IMR-90 (cell line): Measurements from ENCODE around the gene GCDH. TPM values are rescaled to one million over a fixed set of nuclear protein-coding genes. Genes with fewer than 3 reads are reported as not detected.

Experiments
- ATAC-seq: fragments of 200-7000 bp; cut with Tn5 transposase; 2 replicates; pipeline ENCODE4 v1.9.1; 2020; ENCODE audit warnings: low read depth, mild to moderate bottlenecking, moderate library complexity
- BruUV-seq: library from RNA; stranded (reverse); fragments of 400-500 nt; replicated peaks from 2 replicates; lab custom pipeline; 2021; lab: Mats Ljungman, UMichigan
- CTCF ChIA-PET: fragments of 300-600 bp; formaldehyde crosslinking; extraction: SDS; loops from one replicate; lab custom pipeline; 2021; ENCODE audit warnings: antibody characterized with exemption; lab: Yijun Ruan, JAX
- POLR2A ChIA-PET: fragments of 300-600 bp; sonication (Branson Sonifier 250); formaldehyde crosslinking; loops from one replicate; lab custom pipeline; 2022; ENCODE audit warnings: antibody characterized with exemption; ENCODE audit not compliant: unreplicated experiment; lab: Charles Lee
- DNase-seq: peaks from one replicate; pipeline ENCODE4 v3.0.0; 2013
- H2AFZ ChIP-seq: replicated peaks from 2 replicates; pipeline ENCODE3; 2013; ENCODE audit warnings: low read length, mild to moderate bottlenecking; ENCODE audit not compliant: poor library complexity
- H2AK5ac ChIP-seq: 2 replicates; pipeline ENCODE4 v1.6.1; 2013; ENCODE audit warnings: low read depth, low read length, inconsistent platforms
- H2AK9ac ChIP-seq: replicated peaks from 2 replicates; pipeline ENCODE3; 2013; ENCODE audit warnings: mild to moderate bottlenecking, low read depth, low read length, moderate library complexity; ENCODE audit not compliant: poor library complexity
- H2BK120ac ChIP-seq: 2 replicates; pipeline ENCODE4 v1.6.1; 2013; ENCODE audit warnings: low read depth, low read length, inconsistent platforms
- H2BK15ac ChIP-seq: 3 replicates; pipeline ENCODE4 v1.6.1; 2013; ENCODE audit warnings: low read depth, low read length, inconsistent platforms
- H2BK20ac ChIP-seq: 2 replicates; pipeline ENCODE4 v1.6.1; 2013; ENCODE audit warnings: low read depth, mild to moderate bottlenecking, inconsistent platforms, low read length, moderate library complexity
- H2BK5ac ChIP-seq: 2 replicates; pipeline ENCODE4 v1.6.1; 2013; ENCODE audit warnings: mild to moderate bottlenecking, low read depth, low read length, inconsistent platforms; ENCODE audit not compliant: poor library complexity, severe bottlenecking
- H3K14ac ChIP-seq: replicated peaks from 2 replicates; pipeline ENCODE4 v1.6.1; 2013; ENCODE audit warnings: low read depth, low read length, inconsistent platforms
- H3K18ac ChIP-seq: 2 replicates; pipeline ENCODE4 v1.6.1; 2013; ENCODE audit warnings: low read depth, low read length, control low read depth
- H3K23ac ChIP-seq: 2 replicates; pipeline ENCODE4 v1.6.1; 2013; ENCODE audit warnings: low read depth, low read length, inconsistent platforms
- H3K27ac ChIP-seq: 2 replicates; pipeline ENCODE4 v1.5.1; 2013; ENCODE audit warnings: mild to moderate bottlenecking, control low read depth, low read length; ENCODE audit not compliant: insufficient read depth
- H3K27me3 ChIP-seq: 2 replicates; pipeline ENCODE4 v1.6.1; 2013; ENCODE audit warnings: low read length; ENCODE audit not compliant: control insufficient read depth, insufficient read depth
- H3K36me3 ChIP-seq: 2 replicates; pipeline ENCODE4 v1.6.1; 2013; ENCODE audit warnings: low read length, mixed read lengths; ENCODE audit not compliant: control insufficient read depth, insufficient read depth
- H3K4ac ChIP-seq: 2 replicates; pipeline ENCODE4 v1.6.1; 2013; ENCODE audit warnings: low read depth, low read length, inconsistent platforms
- H3K4me1 ChIP-seq: 2 replicates; pipeline ENCODE4 v1.6.1; 2013; ENCODE audit warnings: low read length, mixed read lengths; ENCODE audit not compliant: control insufficient read depth, insufficient read depth
- H3K4me2 ChIP-seq: 2 replicates; pipeline ENCODE4 v1.6.1; 2013; ENCODE audit warnings: low read depth, mild to moderate bottlenecking, control low read depth, low read length, moderate library complexity
- H3K4me3 ChIP-seq: 2 replicates; pipeline ENCODE4 v1.5.1; 2013; ENCODE audit warnings: low read depth, mild to moderate bottlenecking, control low read depth, low read length, moderate library complexity; ENCODE audit not compliant: insufficient read depth
- H3K56ac ChIP-seq: 2 replicates; pipeline ENCODE4 v1.6.1; 2013; ENCODE audit warnings: low read length, inconsistent platforms; ENCODE audit not compliant: insufficient read depth; ENCODE audit errors: extremely low read depth
- H3K79me1 ChIP-seq, 2 experiments: 2 replicates each; pipeline ENCODE4 v1.6.1; 2013; ENCODE audit warnings: low read length in 2 of 2, inconsistent platforms in 1 of 2, low read depth in 1 of 2
- H3K9ac ChIP-seq: 2 replicates; pipeline ENCODE4 v1.6.1; 2013; ENCODE audit warnings: low read depth, low read length, control low read depth
- H3K9me1 ChIP-seq: 2 replicates; pipeline ENCODE4 v1.6.1; 2013; ENCODE audit warnings: low read length, inconsistent platforms; ENCODE audit not compliant: insufficient read depth
- H3K9me3 ChIP-seq: 2 replicates; pipeline ENCODE4 v1.6.1; 2013; ENCODE audit warnings: low read length; ENCODE audit not compliant: control insufficient read depth, insufficient read depth
- H4K20me1 ChIP-seq: 2 replicates; pipeline ENCODE4 v1.6.1; 2013; ENCODE audit warnings: low read length, inconsistent platforms; ENCODE audit not compliant: insufficient read depth
- H4K5ac ChIP-seq: 2 replicates; pipeline ENCODE4 v1.6.1; 2013; ENCODE audit warnings: mild to moderate bottlenecking, low read depth, low read length, control low read depth
- H4K8ac ChIP-seq, 2 experiments: 2 replicates each; pipeline ENCODE4 v1.6.1; 2013; ENCODE audit warnings: low read depth in 2 of 2, low read length in 2 of 2, control low read depth in 1 of 2, inconsistent platforms in 1 of 2
- H4K91ac ChIP-seq: 2 replicates; pipeline ENCODE4 v1.6.1; 2013; ENCODE audit warnings: low read depth, low read length, inconsistent platforms; ENCODE audit not compliant: insufficient read depth
- BHLHE40 ChIP-seq: fragments of 150-350 bp; IDR thresholded peaks from 2 replicates; pipeline ENCODE4 v1.6.1; 2016; ENCODE audit warnings: mild to moderate bottlenecking, low read depth, low read length
- CEBPB ChIP-seq: IDR thresholded peaks from 2 replicates; pipeline ENCODE4 v1.6.1; 2012; ENCODE audit warnings: low read depth, low read length, improper control_type of control experiment
- CHD1 ChIP-seq: IDR thresholded peaks from 2 replicates; pipeline ENCODE4 v1.6.1; 2012; ENCODE audit warnings: low read depth, low read length, improper control_type of control experiment
- ELK1 ChIP-seq: fragments of 150-350 bp; IDR thresholded peaks from 2 replicates; pipeline ENCODE4 v1.6.1; 2016; ENCODE audit warnings: low read depth, mild to moderate bottlenecking, low read length, moderate library complexity, borderline replicate concordance
- FOS ChIP-seq: fragments of 150-350 bp; IDR thresholded peaks from 2 replicates; pipeline ENCODE4 v1.6.1; 2016; ENCODE audit warnings: low read depth, low read length
- MAFK ChIP-seq: IDR thresholded peaks from 2 replicates; pipeline ENCODE4 v1.6.1; 2012; ENCODE audit warnings: low read depth, low read length, improper control_type of control experiment
- MAZ ChIP-seq: IDR thresholded peaks from 2 replicates; pipeline ENCODE4 v1.6.1; 2012; ENCODE audit warnings: low read depth, mild to moderate bottlenecking, low read length, improper control_type of control experiment, moderate library complexity, borderline replicate concordance
- MXI1 ChIP-seq: IDR thresholded peaks from 2 replicates; pipeline ENCODE4 v1.6.1; 2012; ENCODE audit warnings: low read depth, mild to moderate bottlenecking, low read length, moderate library complexity, borderline replicate concordance
- NFE2L2 ChIP-seq: fragments of 150-350 bp; IDR thresholded peaks from 2 replicates; pipeline ENCODE4 v1.6.1; 2016; ENCODE audit warnings: low read depth, mild to moderate bottlenecking, low read length
- POLR2A ChIP-seq: IDR thresholded peaks from 2 replicates; pipeline ENCODE4 v1.6.1; 2012; ENCODE audit warnings: mild to moderate bottlenecking, low read depth, low read length
- RAD21 ChIP-seq: IDR thresholded peaks from 2 replicates; pipeline ENCODE4 v1.6.1; 2012; ENCODE audit warnings: low read length, improper control_type of control experiment
- RCOR1 ChIP-seq: IDR thresholded peaks from 2 replicates; pipeline ENCODE4 v1.6.1; 2012; ENCODE audit warnings: mild to moderate bottlenecking, low read length, improper control_type of control experiment; ENCODE audit not compliant: insufficient replicate concordance
- RFX5 ChIP-seq: IDR thresholded peaks from 2 replicates; pipeline ENCODE4 v1.8.0; 2012; ENCODE audit warnings: low read depth, mild to moderate bottlenecking, low read length, moderate library complexity
- SMC3 ChIP-seq: fragments of 150-350 bp; IDR thresholded peaks from 2 replicates; pipeline ENCODE4 v1.6.1; 2016; ENCODE audit warnings: low read depth, mild to moderate bottlenecking, antibody characterized with exemption, low read length, moderate library complexity
- WGBS, 2 experiments: methylation state at CpG; one replicate each; pipeline versions ENCODE4 v1.1.5 to v1.1.7; 2013; ENCODE audit warnings: missing lambda C conversion rate in 2 of 2; ENCODE audit not compliant: insufficient read length in 1 of 2; ENCODE audit errors: extremely low coverage in 2 of 2; 5-methylcytosine and 5-hydroxymethylcytosine counted together
- dilution Hi-C: fragments of 300-500 bp; cut with HindIII; formaldehyde crosslinking; loops from one replicate; pipeline ENCODE4 v1.14.3; 2018; ENCODE audit warnings: low sequenced_read_pairs; ENCODE audit not compliant: unreplicated experiment
- in situ Hi-C: fragments of 300-500 bp; cut with MboI; formaldehyde crosslinking; loops from 3 replicates; pipeline ENCODE4 v1.14.3; 2019; ENCODE audit warnings: low sequenced_read_pairs, inconsistent platforms, mixed read lengths
- intact Hi-C: fragments of 100-400 bp; cut with micrococcal nuclease; formaldehyde crosslinking; loops from 2 replicates; pipeline ENCODE4 v1.10.0; 2022
- polyA plus RNA-seq, 3 experiments: library from polyadenylated mRNA; depleted of rRNA; stranded (reverse); fragments of >200 nt; gene quantifications; 2 replicates each; pipeline ENCODE4 v1.2.3, GENCODE V29; 2012; ENCODE audit warnings: low replicate concordance in 1 of 3
- total RNA-seq: library from RNA; depleted of rRNA; stranded (reverse); fragments of >200 nt; gene quantifications from 2 replicates; pipeline ENCODE4 v1.2.3, GENCODE V29; 2012
- TF ChIP-seq, protein P1 (sequence below): fragments of 150-350 bp; IDR thresholded peaks from 2 replicates; pipeline ENCODE4 v1.6.1; 2017; ENCODE audit warnings: mild to moderate bottlenecking, antibody characterized with exemption, low read length, low read depth
- TF ChIP-seq, protein P2 (sequence below): conservative IDR thresholded peaks from 2 replicates; pipeline ENCODE4 v1.5.1; 2012; ENCODE audit warnings: mild to moderate bottlenecking, low read depth, low read length, improper control_type of control experiment

GCDH gene
- total and polyA plus RNA-seq, 2 of the 4 experiments (the other 2 are of a cell fraction): 27.7 to 41.6 TPM

DNA sequence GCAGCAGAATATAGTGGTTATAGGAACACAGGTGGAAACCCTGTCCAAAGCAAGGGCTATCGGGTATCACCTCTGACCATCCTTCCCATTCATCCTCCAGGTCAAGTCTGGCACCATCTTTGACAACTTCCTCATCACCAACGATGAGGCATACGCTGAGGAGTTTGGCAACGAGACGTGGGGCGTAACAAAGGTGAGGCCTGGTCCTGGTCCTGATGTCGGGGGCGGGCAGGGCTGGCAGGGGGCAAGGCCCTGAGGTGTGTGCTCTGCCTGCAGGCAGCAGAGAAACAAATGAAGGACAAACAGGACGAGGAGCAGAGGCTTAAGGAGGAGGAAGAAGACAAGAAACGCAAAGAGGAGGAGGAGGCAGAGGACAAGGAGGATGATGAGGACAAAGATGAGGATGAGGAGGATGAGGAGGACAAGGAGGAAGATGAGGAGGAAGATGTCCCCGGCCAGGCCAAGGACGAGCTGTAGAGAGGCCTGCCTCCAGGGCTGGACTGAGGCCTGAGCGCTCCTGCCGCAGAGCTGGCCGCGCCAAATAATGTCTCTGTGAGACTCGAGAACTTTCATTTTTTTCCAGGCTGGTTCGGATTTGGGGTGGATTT, 52.6 kb downstream of the GCDH start:
- Histone ChIP-seq H2BK15ac (no peak overlapping the region), H2BK20ac (no peak overlapping the region), H4K91ac (no peak overlapping the region), H3K14ac (0 out of 2 replicates have a peak overlapping the region, but pooled peaks have one; percentile 35), H2AK5ac (peak overlapping the region; percentile 23; the same call in 1 of the 2 replicates), H4K5ac (no peak overlapping the region), H4K8ac (no peak overlapping the region), H3K4me3 (no peak overlapping the region), H3K4ac (no peak overlapping the region), H3K18ac (no peak overlapping the region), H2AFZ (no peak overlapping the region), H3K36me3 (peaks cover 57% of the 10 kb centered on the region), H3K23ac (no peak overlapping the region), H4K20me1 (peaks cover 75% of the 10 kb centered on the region), H2AK9ac (peak overlapping the region; percentile 17), H3K56ac (no peak overlapping the region), H3K9ac (no peak overlapping the region), H3K27me3 (no peaks in the 10 kb centered on the region), H3K4me2 (no peak overlapping the region), H2BK5ac (no peak overlapping the region), H3K9me3 (no peaks in the 10 kb centered on the region), H3K9me1 (peaks cover 22% of the 10 kb centered on the region), H3K79me1 (peaks cover 22 to 72% of the 10 kb centered on the region in 2 experiments), H3K27ac (no peak overlapping the region; the same call in 1 of the 2 replicates), H3K4me1 (peaks cover 14% of the 10 kb centered on the region), H2BK120ac (no peak overlapping the region)
- WGBS, 2 experiments: 97% methylated on average over 7 of the region's 18 CpGs; no CpG with 5 or more reads in 1 of the 2 experiments
- intact Hi-C loops (no loop called here), dilution Hi-C loops (no loop called here), in situ Hi-C loops (no loop called here)
- CTCF ChIA-PET: no interaction called here
- no TSS peak for BruUV-seq
- DNase-seq: no peak
- TF ChIP-seq, protein P1, sequence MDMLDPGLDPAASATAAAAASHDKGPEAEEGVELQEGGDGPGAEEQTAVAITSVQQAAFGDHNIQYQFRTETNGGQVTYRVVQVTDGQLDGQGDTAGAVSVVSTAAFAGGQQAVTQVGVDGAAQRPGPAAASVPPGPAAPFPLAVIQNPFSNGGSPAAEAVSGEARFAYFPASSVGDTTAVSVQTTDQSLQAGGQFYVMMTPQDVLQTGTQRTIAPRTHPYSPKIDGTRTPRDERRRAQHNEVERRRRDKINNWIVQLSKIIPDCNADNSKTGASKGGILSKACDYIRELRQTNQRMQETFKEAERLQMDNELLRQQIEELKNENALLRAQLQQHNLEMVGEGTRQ: no peak
- TF ChIP-seq POLR2A (no peak), CEBPB (no peak), ELK1 (no peak), BHLHE40 (no peak), MAFK (no peak), RFX5 (no peak), MAZ (no peak), RAD21 (no peak), RCOR1 (no peak), FOS (no peak), SMC3 (no peak), CHD1 (no peak), NFE2L2 (no peak), MXI1 (no peak)
- TF ChIP-seq, protein P2, sequence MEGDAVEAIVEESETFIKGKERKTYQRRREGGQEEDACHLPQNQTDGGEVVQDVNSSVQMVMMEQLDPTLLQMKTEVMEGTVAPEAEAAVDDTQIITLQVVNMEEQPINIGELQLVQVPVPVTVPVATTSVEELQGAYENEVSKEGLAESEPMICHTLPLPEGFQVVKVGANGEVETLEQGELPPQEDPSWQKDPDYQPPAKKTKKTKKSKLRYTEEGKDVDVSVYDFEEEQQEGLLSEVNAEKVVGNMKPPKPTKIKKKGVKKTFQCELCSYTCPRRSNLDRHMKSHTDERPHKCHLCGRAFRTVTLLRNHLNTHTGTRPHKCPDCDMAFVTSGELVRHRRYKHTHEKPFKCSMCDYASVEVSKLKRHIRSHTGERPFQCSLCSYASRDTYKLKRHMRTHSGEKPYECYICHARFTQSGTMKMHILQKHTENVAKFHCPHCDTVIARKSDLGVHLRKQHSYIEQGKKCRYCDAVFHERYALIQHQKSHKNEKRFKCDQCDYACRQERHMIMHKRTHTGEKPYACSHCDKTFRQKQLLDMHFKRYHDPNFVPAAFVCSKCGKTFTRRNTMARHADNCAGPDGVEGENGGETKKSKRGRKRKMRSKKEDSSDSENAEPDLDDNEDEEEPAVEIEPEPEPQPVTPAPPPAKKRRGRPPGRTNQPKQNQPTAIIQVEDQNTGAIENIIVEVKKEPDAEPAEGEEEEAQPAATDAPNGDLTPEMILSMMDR: no peak
- POLR2A ChIA-PET: interaction anchor here (0.7 kb wide), 1 partner anchor 62 kb away, joined by 6 read pairs; the partner anchor contains the start of gene DNASE2
- ATAC-seq: no peak
